ENCODE measurements around the gene XRCC5.

XRCC5 gene

GRCh38 chr2:216181953-216182461, 72.9 kb downstream of the XRCC5 start:
- TF ChIP-seq POLR2AphosphoS5 (IDR thresholded peaks at IDR 0.05; ENCODE audit: low read depth, low read length): no peak
- TF ChIP-seq FOXP2 (optimal IDR thresholded peaks at IDR 0.05; ENCODE audit: borderline replicate concordance, extremely low read depth, extremely low read length, insufficient read depth): no peak
- no peak for TF ChIP-seq SIN3A (IDR thresholded peaks at IDR 0.05; ENCODE audit: borderline replicate concordance, insufficient read depth, low read length)
- TF ChIP-seq, protein P1, sequence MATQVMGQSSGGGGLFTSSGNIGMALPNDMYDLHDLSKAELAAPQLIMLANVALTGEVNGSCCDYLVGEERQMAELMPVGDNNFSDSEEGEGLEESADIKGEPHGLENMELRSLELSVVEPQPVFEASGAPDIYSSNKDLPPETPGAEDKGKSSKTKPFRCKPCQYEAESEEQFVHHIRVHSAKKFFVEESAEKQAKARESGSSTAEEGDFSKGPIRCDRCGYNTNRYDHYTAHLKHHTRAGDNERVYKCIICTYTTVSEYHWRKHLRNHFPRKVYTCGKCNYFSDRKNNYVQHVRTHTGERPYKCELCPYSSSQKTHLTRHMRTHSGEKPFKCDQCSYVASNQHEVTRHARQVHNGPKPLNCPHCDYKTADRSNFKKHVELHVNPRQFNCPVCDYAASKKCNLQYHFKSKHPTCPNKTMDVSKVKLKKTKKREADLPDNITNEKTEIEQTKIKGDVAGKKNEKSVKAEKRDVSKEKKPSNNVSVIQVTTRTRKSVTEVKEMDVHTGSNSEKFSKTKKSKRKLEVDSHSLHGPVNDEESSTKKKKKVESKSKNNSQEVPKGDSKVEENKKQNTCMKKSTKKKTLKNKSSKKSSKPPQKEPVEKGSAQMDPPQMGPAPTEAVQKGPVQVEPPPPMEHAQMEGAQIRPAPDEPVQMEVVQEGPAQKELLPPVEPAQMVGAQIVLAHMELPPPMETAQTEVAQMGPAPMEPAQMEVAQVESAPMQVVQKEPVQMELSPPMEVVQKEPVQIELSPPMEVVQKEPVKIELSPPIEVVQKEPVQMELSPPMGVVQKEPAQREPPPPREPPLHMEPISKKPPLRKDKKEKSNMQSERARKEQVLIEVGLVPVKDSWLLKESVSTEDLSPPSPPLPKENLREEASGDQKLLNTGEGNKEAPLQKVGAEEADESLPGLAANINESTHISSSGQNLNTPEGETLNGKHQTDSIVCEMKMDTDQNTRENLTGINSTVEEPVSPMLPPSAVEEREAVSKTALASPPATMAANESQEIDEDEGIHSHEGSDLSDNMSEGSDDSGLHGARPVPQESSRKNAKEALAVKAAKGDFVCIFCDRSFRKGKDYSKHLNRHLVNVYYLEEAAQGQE (IDR thresholded peaks at IDR 0.05; ENCODE audit: insufficient read depth in 1 of 2, low read depth in 2 of 2, low read length in 2 of 2): no peak

GRCh38 chr2:216183462-216183861, 74.3 kb downstream of the XRCC5 start:
- TF ChIP-seq TAF1 (IDR thresholded peaks at IDR 0.05; ENCODE audit: borderline replicate concordance, insufficient read depth, low read length) (no peak), SIN3A (IDR thresholded peaks at IDR 0.05; ENCODE audit: borderline replicate concordance, insufficient read depth, low read length) (no peak), POLR2AphosphoS5 (IDR thresholded peaks at IDR 0.05; ENCODE audit: low read depth, low read length) (no peak), FOXP2 (optimal IDR thresholded peaks at IDR 0.05; ENCODE audit: borderline replicate concordance, extremely low read depth, extremely low read length, insufficient read depth) (no peak)
- TF ChIP-seq, protein P1 (IDR thresholded peaks at IDR 0.05; ENCODE audit: insufficient read depth in 1 of 2, low read depth in 2 of 2, low read length in 2 of 2): no peak

GRCh38 chr2:216188559-216188850, 79.4 kb downstream of the XRCC5 start:
- TF ChIP-seq SIN3A (IDR thresholded peaks at IDR 0.05; ENCODE audit: borderline replicate concordance, insufficient read depth, low read length) (no peak), FOXP2 (optimal IDR thresholded peaks at IDR 0.05; ENCODE audit: borderline replicate concordance, extremely low read depth, extremely low read length, insufficient read depth) (no peak), POLR2AphosphoS5 (IDR thresholded peaks at IDR 0.05; ENCODE audit: low read depth, low read length) (no peak), TAF1 (IDR thresholded peaks at IDR 0.05; ENCODE audit: borderline replicate concordance, insufficient read depth, low read length) (no peak)
- TF ChIP-seq, protein P1 (IDR thresholded peaks at IDR 0.05; ENCODE audit: insufficient read depth in 1 of 2, low read depth in 2 of 2, low read length in 2 of 2): no peak

GRCh38 chr2:216188956-216189355, 79.8 kb downstream of the XRCC5 start:
- TF ChIP-seq POLR2AphosphoS5 (IDR thresholded peaks at IDR 0.05; ENCODE audit: low read depth, low read length): no peak
- no peak for TF ChIP-seq TAF1 (IDR thresholded peaks at IDR 0.05; ENCODE audit: borderline replicate concordance, insufficient read depth, low read length)
- TF ChIP-seq FOXP2 (optimal IDR thresholded peaks at IDR 0.05; ENCODE audit: borderline replicate concordance, extremely low read depth, extremely low read length, insufficient read depth): no peak
- TF ChIP-seq SIN3A (IDR thresholded peaks at IDR 0.05; ENCODE audit: borderline replicate concordance, insufficient read depth, low read length): no peak
- TF ChIP-seq, protein P1 (IDR thresholded peaks at IDR 0.05; ENCODE audit: insufficient read depth in 1 of 2, low read depth in 2 of 2, low read length in 2 of 2): no peak

DNA sequence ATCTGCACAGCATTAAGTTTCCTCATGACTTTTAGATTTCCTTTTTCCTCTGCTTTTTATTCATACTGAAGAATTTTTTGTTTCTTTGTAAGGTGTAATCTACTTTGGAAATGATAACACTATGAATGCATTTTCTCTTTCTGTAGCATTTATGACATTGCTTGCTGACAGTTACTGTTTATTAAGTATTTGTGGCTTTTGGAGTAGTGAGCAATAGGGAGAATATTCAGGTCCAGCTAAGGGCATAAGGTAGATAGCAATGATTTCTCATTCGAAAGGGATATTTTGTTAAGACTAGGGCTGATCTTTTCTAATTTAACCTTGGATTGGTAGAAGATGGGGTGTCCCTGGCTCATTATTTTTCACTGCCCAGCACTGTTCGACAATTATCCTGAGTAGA, 80.3 kb downstream of the XRCC5 start:
- TF ChIP-seq, protein P1 (IDR thresholded peaks at IDR 0.05; ENCODE audit: insufficient read depth in 1 of 2, low read depth in 2 of 2, low read length in 2 of 2): no peak
- TF ChIP-seq POLR2AphosphoS5 (IDR thresholded peaks at IDR 0.05; ENCODE audit: low read depth, low read length): no peak
- TF ChIP-seq TAF1 (IDR thresholded peaks at IDR 0.05; ENCODE audit: borderline replicate concordance, insufficient read depth, low read length): no peak
- TF ChIP-seq FOXP2 (optimal IDR thresholded peaks at IDR 0.05; ENCODE audit: borderline replicate concordance, extremely low read depth, extremely low read length, insufficient read depth): no peak

Measured in PFSK-1 (cell line).